Globus pallidus (tissue), 1 donor: Measurements from ENCODE around the gene ZIC4.

ENCODE experiments used
- DNase-seq: peaks from one replicate; pipeline ENCODE4 v3.0.0-alpha.2; 2015; ENCODE audit warnings: low spot score

The ZIC4 gene

DNA sequence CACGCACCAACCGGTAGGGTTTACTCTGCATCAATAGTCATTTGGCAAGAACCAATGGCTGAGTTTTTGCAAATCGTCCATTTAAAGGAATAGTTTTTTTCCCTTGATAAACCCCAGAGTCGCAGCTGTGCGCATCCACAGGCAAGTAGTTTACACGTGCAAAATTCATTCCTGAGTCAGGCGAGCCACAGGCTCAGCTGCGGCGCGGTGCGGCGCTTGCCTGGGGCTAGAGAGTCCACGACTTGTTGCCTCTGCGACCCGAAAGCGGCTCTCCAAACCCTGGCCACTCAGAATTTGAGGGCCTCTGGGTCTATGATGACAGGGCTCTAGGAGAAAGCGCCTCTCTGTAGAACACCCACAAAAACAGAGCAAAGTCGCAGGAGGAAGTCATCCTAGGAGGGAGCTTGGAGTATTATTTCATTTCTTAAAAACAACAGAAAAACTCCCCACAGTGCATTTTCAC is 36.7 kb downstream of the ZIC4 start:
- DNase-seq: no peak

DNA sequence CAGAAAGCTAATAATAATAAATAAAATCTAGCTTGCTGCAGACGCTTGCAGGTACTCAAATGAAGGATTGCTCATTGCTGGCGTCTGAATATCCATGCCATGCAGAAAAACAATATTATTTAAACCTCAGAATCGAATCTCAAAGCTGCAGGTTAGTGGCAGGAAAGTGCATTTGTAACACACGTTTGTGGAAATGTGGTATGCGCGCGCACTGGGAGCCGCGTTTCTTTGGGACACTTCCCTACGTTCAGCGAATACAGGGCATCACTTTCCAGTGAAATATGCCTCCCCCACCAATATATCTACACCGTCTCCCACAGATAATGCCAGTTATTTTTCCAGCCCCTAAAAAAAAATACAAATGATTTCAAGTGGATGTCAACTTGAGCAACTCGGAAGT is 37.1 kb downstream of the ZIC4 start:
- DNase-seq: no peak

DNA sequence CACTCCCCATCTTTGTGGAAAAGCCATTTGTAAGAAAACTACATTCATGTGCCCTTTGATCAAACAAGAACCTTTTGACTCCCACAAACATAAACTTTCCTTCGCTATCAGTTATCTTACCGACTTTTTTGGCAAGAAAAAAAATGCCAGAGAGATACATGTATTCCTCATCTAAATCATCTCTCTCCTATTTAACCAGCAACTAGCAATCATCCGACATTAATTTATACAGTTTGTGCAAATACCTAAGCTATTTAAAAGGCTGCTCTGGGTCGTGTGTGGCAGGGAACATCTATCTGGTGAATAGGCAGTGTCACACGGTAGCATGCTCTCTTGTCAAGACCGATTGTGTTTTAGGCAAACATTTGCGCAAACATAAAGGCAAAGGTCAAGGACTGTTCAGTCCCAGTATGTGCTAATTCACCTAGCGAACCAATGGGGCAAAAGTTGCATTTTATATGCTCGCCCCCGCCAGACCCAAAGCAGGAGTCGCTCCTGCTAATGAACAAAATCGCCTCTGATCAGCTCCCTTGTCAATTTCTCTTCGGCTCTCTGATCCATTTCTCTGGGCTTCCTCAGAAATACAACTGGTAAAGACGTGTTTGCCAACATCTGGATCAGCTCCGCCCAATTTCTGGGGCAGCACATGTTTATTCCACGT is 37.7 kb downstream of the ZIC4 start:
- DNase-seq: no peak

DNA sequence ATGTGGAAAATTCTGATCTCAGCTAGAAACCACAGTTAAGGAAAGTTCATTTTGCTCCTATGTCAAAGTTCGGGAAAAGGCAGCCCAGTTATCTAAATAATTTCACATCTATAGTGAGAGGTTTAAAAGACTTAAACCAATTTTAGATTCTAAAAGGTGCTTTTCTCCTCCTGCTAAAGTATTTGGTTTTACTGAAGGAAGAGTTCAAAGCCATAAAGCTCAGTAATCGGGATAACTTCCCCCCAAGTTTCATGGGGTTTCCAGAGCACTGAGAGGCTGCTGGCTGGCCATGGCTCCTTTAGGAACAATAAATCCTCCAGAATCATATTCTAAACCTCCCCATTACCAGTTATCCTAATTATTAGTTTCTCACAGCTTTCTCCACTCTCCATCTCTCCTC is 38.2 kb downstream of the ZIC4 start:
- DNase-seq: no peak

DNA sequence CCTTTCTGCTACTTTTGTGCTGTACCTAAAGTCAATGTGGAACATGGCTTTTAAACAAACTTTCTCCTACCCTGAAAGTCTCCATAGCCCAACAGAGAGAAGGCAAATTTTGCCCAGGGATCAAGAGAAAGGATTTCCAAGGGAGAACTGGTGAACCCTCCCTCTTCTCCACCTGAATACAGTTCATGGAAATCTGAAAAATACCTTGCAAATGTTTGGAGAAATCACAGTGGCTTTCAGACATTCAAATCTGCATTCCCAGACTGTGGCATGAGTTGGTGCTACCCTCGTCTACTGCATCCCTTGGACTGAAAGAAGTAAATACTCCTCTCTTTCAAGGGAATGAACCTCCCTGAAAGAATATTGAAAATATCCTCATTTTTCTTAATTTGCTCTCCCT is 38.7 kb downstream of the ZIC4 start:
- no peak for DNase-seq

DNA sequence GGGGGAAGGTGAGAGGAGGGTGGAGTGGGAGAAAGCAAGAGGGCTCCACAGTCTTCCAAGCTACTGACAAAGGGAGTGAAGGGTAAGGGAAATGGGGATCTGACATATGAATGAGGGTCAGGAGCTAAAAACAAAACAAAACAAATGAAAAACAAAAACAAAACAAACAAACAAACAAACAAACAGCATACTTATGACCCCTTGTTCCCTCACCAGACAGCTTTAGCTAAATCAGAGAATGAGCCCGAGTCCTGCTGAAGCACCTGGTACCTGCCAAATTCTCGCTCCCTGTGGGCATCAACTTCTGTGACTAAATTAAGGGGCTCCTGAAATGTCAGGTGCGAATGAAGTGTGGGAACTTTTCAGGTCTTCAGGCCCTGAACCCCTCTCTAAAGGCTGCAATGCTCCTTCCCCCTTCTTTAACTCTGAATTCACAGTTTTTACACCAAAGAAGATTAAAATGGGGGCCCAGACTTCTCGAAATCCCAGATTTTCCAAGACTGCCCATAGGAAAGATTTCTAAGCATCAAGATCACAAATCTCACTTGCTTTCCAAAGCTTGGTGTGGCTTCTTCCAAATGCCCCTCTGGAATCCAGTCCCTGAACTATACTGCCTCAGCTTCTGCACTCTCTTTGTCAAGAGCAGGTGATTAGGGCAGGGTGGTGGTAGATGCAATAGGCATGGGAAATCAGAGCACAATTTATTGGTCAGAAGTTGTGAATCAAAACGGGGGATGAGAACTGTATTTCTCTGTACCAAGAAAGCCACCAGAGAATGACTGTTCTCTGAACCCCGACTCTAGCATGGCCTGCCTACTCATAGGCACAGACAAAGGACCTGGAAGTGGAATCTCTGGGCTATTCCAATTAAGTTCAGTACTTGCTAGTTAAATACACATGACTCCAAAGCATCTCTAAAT is 40.9 kb downstream of the ZIC4 start:
- DNase-seq: no peak

DNA sequence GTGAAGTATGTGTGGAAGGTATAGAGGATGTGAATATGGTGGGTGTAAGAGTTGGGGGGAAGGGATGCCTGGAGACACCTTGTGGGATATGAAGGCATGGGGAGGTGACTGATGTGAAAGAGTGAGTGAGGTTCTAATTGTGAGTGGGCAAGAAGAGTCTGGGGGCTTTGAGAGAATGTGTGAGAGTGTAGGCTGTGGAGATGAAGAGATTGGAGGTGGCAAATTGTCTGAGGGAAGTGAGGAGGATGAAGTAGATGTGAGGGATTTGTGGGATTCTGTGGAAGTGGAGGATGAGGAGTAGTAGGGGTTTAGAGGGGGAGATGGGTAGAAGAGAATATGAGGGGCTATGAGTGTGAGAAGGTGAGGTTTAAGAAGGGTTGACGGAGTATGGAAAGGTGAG is 41.6 kb downstream of the ZIC4 start:
- DNase-seq: no peak

DNA sequence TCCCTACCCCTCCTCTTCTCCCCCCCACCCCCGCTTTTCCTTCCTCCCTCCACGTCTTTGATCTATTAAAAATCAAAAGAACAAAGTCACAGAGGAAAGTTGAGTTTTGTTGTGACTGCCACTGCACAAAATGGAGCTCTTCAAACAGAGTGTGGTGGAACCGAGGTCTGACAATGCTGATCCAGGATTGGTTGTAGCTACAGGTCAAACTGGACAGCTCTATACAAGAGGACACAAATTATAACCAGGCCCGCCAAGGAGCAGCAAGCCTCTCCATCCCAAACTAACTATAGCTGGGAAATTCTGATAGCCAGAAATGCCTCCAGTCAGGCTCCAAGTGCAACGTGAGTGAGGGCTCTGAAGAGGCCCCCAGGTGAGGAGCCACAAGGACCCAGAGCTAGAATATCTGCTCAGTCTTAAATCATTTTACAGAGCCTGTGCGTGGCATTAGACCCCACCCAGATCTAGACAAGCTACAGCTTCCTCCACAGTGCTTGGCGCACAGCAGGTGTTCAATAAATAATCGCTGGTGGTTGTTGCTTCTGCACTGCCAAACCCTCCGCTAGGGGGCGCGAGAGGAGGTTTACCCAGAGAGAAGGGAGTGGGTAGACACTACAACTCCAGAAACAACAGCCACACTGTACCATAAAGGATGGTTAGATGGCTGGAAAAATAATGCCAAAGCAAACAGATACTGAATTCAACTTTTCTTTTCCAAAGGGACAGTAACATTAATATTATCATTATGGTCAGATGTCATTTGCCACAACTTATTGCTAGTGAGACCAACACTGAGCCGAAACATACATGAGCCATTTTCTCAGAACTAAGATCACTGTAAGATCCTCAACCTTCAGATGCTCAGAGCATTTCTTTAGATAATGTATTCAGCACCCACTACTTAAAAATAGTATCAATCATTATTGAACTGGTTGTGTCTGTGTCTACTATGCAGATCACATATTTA is 44.6 kb downstream of the ZIC4 start:
- DNase-seq: no peak

DNA sequence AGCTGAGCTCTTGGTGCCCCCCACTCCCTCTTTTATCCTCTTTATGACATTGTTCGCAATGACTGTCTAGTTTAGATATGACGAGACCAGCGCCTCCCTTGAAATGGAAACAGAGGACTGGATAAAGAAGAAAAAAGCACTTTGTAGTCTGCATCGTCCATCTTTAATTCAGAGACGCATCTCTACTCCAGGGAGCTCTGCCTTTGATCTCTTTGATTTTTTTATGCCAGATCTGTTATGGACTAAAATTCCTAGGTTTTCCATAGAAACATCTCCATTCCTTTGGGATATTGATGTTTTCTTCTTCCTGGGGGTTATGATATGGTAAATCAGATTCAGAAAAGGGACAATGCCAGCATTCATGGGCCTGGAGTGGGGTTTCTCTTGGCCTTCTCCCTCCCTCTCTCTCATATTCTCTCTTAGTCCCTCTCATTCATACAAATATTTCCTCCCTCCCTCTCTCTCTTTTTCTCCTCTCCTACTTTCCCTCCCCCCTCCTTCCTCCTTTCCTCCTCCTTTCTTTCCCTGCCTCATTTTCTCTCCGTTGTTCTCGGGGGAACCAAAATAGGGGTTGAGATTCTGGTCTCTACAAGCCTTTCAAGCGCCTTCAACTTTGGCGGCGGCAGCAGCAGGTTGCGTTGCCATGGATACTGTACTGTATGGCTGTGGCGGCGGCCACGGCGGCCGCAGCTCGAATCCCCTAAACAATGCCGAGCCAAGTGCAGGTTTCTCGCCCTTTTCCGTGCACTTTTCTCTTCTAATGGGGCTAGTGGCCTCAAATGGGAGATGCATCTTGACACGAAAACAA is 45.5 kb downstream of the ZIC4 start:
- no peak for DNase-seq

DNA sequence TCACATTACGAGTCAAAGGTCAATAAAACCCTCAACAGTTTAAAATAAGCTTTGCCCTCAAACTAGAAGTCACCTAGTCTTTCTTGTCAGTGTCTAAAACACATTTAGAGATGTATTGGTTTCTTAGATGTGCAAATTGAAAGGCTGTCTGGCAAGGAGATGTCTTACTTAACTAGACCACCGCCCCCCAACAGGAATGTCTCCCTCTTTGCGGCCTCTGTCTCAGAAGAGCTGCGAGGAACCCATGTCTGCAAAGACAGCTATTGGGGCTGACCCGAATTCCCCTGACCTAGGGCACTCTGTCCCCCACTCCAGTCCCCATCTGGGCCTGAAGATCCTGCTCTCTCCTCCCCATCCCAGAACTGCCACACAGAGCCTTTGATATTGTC is 46.3 kb downstream of the ZIC4 start:
- DNase-seq: no peak

DNA sequence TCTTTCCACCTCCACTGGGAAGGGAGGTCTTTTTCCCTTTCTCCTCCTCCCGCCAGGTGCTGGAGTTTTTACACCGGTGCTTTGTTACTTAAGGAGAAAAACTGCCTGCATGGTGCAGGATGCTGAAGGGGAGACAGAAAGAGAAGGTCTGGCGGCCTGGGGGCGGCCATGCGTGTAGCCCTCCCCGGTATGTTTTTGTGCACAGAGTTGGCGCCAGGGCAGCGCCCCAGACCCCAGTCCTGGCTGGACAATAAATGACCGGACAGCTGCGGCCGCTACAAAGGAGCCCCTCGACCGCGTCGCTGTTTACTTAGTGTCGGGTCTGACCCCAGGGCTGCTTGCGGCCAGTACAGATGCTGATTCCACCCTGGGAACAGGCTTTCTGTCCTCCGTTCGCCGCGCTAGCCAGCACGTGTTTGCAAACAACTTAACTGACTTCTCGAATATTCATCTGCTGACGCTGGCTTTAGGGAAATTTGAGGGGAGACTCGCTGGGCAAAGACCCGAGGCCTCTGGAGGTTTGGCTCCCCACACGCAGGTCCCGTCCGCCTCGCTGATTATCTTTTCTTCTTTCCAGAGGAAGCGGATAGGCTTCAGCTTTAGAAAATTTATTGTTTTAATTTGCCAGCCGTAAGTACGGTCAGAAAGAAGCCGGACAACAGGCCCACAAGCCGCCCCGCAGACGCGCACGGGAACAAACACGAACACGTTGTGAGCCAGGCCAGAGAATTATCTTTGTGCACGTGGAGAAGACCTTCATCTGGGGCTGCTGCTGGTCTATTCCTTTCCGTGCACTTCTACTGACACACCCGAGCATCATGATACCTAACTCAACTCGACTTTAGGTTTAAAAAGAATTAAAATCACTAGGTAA is 46.9 kb downstream of the ZIC4 start:
- DNase-seq: no peak

DNA sequence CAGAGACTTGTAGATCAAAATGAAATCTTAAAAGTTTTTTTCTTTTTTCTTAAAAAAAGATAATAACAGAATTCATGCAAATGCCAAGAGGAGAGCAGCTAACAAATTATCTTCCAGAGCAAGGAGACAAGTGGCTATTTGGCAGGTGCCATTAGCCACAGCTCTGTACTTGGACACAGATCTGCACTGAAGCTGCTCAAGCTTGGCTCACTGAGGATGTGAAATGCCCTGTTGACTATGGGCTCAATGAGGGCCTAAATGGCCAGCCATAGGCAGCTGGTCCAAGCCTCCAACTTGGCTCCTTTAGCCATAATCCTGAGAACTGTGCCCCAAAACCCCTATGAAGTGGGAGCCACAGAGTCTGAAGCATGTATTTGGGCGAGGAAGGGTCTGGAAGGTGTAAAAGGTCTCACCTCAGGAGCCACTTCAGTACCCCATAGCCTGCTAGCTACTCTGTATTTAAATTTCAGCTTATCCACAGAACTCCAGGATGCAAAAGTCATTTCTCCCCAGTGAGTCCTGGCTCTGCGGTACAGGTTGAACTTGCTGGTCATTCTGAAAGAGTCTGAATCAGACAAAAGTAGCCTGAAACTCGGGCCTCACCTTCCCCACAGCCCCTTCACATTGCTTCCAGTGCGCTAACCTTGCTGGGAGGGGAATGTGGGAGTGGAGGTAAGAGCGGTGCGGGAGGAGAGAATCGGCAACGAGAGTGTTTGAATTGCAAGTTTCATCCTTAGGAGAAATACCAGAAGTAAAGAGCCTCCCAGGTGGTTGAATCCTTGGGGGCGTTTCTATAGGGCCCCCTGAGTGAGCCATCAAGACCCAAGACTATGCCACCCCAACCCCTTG is 48.0 kb downstream of the ZIC4 start:
- DNase-seq: no peak

DNA sequence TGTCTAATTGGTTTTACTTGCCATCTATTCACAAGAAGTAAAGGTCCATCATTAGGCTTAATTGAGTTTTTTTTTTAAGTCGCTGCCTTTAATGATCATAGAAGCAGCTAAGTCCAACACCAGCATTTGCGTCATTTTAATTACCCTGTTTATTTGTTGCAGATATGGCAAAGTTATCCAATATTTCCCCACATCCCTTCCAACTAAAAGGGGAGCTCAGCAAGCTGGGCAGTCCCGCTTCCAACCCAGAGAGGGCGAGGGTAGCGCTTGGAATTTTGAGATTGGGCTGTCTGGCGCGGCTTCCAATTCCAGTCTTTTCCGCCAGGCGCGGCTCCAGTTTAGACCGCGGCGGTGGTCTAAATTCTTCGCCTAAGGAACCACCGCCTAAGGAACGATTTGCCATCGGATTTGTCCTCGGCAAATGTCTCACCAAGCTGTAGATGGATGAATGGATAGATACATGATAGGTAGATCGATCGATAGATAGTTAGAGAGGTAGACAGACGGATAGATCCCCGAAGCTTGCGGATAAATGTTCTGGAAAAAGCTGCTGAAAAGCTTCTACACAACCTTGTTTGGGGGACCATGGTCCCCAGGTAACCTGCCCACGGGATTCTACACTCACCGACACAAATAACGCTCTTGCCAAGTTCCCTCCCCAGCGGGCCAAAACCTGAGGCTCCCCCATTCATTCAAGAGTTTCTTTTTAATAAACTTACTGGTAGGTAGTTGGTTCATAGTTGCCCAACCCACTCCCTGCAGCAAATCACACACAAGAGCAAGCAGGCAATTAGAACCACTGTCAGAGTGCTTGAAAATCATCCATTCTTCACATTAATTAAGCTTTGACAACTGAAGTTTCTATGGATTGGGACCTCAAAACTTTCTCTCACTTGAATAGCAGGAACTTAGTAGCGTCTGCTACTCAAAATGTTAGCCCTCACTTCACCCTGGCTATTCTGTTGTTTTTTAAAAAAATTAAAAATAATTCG is 49.1 kb downstream of the ZIC4 start:
- no peak for DNase-seq

DNA sequence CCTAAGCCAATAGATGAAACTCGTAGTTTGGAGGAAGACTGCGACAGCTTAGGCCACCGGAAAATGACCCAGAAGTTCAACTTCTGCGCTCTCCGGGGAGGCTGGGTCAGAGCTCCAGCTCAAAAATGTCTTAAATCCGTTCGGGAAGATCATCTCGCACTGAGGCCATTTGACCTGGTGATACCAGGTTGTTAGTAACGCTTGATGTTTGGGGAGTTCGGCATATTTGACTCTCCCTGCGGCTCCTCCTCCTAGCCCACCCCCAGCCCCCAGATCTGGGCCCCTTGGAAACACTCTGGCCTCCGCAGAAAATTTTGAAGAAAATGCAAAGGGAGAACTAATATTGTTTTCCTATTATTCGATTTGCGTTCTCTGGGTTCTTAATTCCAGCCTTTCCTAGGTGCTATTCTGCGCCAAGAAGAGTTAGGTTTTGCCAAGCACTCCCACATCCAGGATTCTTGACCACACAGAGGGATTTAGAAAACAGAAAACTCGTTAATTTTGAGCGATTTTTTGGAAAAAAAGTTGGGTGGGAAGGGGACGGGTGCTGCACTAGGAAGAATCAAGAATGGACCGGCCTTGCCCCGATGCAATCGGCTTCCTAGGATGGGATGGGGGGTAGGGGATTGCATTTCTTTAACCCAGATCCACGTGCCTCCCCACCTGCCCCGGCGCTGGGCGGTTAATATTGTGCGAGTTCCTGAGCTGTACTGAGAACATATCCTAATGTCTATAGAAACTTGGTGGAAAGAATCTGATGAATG is 50.0 kb downstream of the ZIC4 start:
- no peak for DNase-seq

DNA sequence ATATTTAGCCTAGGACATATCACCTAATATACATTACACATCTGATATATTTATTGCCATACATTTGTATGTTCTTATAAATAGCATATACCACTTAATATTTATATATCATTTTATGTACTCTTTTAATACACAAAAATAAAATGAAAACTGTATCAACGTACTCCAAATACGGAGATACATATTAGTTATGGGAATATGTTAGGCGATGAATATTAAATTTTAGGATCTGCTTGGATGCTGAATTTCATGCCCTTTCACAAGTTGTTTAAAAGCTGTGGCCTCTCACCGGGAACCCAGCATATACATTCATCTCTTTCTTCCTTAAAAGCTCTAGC is 50.6 kb downstream of the ZIC4 start:
- no peak for DNase-seq

DNA sequence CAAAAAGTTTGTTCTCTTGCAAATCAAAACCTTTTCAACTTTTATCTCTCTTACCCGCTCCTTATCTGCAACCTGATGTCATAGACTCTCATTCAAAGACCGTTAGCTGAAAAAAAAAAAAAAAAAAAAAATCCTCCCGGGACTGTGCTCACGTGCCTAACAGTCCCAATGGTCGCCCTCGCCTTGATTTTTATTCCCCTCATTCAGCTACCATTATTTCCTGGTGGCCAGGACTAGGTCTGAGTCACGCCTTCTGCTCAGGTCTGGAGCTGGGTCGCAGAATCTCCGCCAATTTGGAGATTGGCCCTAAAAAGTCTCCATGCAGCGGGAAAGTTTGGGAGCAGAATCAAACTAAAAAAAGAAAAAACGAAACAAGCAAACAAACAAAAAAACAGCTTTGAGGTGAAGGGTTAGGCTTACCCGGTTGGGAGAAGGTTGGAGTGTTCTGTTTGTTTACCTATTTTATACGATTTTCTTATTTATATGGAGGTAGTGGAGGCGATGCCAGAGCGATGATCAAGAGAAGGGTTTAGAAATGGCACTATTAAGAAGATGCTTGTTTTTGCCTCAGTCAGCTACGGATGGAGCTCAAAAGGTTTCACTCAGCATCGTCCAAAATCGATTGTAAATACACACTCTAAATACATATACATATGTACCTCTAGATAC is 51.1 kb downstream of the ZIC4 start:
- no peak for DNase-seq

DNA sequence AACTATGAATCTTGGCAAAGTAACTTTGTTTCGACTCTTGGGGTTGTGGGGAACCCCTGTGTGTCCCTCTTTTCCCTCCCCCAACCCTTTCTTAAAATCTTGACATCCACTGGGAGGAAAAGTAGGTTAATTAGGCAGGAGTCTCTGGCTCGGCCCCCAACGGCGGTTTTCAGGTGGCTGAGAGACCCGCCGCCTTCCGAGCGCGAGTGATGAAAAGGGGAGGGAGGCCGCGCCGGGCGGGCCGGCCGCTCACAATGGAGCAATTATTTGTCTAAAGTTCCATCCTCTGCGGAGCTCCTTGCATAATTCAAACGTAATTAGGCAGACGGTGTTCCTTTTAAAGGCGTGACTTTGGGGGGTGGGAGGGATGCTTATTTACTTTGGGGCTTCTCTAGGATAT is 51.7 kb downstream of the ZIC4 start:
- no peak for DNase-seq
